Measurements from ENCODE around the gene DEFB124.
"Not testable (repeated sequence)": the region's sequence is repeated elsewhere in the genome, so short reads cannot be mapped to it uniquely, and the experiment has no call there.

DEFB124 gene

GRCh38 chr20:31485450-31486339, 10.8 kb upstream of the DEFB124 start:
- no peak for DNase-seq

GRCh38 chr20:31484001-31484400, 9.1 kb upstream of the DEFB124 start:
- DNase-seq: no peak

DNA sequence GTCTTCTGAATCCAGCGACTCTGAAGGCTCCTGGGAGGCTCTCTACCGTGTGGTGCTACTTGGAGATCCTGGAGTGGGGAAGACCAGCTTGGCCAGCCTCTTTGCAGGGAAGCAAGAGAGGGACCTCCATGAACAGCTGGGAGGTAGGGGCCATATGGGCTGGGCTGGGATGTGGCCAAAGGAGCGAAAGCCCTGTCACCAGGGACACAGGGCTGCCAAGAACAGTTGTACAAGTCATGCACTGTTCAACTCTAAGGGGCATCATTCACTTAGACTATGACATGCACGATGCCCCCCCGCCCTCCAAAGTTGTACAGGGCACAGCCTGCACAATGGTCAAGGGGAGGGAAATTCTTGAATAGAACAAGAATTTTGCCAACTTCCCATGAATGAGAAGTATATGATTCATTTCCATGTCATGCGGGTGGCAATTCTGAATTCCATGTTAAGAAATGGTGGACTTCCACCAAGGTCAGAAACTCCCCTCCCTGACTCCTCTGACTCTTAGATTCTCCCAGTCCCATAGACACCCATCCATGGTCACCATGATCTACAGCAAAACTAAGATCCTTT, 1.8 kb upstream of the DEFB124 start:
- DNase-seq: no peak

GRCh38 chr20:31476294-31476585, 1.3 kb upstream of the DEFB124 start:
- no peak for DNase-seq

DNA sequence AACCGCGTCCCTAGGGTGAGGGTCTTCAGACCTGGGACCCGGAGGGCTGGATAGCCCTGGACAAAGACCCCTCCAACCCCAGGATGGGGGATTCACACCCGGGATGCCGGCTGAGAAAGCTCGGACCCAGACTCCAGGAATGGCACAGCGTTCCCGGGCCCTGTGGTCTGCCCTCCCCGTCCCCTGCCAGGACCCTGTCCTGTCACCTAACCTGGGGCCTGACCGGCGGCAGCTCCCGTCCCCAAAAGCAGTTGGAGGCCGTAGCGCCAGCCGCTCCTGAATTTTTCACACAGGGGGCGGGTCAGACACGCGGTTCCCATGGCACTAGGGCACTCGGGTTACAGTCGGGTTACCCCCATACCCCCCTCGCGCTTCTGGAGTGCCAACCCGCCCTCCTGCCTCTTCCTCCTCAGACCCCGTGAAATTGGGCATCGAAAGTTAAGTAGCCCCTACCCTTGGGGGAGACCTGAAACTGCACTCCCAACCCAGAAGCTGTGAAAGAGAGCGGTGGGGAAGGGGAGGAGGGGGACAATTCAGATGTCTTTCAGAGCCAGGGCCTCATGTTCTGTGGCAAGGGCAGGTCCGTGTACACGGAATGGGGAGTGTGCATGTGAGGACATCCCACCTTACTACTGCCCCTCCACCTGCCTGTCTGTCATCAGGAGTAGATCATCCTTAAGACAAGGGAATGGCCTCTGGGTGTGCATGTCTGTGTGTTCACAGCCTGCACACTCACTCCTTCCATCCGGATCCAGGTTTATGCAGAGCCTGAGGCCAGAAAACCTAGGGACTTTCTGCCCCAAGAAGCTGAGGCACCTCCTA, 756 bp upstream of the DEFB124 start:
- DNase-seq: no peak

DNA sequence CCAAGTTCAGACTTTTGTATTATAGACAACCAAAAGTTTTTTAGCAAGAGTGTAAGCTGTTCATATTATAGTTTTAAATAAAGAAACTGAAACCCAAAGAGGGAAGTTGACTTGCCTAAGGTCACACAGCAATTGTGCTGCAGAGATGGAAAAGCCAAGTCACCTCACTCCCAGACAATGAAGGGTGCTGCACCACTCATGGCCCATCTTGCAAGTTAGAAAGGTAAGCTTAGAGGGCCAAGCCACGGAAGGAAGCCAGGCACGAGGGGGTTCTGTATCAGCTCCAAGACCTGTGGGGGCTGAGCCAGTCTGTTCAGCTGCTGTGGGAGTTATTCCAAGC, 860 bp downstream of the DEFB124 start:
- no peak for DNase-seq

DNA sequence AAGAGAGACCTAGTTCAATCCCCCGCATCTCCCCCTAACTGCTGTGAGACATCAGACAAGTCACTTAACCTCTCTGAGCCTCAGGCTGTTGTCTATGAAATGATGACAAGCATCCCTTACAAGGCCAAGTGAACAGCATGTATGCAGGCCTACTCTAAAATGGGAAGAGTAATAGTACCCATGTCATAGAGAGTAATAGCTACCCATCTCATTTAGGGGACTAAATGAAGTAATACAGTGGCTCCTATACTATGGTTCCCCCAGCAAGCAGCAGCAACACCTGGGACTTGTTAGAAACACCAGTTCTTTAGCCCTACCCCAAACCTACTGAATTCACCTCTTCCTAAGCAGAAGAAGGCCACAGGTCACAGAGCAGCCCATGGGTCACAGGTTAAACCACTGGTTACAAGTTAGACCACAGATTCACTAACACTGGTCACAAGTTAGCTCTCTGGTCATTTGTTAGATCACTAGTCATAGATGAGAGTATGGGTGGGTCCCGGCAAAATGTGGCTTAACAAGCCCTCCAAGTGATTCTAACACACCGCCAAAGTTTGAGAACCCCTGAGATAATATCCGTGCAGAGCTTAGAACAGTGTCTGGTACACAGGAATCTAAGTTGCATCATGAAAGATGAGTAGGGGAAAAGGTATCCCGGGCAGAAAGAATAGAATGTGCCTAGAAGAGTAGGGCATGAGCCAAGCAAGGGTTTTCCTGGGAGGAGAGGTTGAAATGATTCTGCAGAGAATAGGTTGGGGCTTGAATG, 1.4 kb downstream of the DEFB124 start:
- DNase-seq: no peak

DNA sequence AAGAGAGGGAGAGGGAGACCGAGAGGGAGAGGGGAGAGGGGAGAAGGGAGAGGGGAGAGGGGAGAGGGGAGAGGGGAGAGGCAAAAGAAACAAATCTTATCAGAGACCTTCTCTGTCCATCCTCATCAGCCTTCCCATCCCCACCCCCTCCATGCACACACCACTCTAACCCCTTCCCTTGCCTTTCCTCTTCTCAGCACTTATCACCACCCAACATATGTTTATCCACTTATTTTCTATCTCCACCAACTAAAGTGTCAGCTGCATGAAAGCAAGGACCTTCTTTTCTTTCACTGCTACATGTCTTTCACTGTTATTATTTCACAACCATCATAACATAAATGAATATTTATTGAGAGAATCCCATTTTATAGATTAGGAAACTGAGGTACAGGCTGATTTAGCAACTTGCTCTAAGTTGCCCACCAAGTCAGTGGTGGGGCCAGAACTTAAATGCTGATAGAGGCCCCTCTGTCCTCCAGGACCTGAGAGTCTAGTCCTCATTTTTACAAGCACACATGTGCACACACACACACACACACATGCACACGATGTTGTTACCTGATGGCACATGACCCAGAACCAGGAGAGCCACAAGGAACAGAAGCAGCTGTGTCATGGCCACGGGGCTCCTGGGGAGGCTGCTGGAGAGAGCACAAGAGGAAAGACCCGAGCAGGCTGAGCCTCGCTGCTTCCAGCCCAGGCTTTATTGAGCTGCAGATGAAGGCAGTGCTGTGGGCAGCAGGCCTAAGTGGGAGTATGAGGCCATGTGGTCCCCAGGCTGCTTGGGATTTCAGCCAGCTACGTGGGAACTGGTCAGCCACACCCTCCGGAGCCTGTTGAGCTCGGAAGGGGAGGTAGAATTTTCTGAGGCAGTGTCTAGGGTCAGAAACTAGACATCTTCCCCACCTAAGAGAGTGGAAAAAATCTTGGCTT, 2.3 kb downstream of the DEFB124 start:
- no peak for DNase-seq

DNA sequence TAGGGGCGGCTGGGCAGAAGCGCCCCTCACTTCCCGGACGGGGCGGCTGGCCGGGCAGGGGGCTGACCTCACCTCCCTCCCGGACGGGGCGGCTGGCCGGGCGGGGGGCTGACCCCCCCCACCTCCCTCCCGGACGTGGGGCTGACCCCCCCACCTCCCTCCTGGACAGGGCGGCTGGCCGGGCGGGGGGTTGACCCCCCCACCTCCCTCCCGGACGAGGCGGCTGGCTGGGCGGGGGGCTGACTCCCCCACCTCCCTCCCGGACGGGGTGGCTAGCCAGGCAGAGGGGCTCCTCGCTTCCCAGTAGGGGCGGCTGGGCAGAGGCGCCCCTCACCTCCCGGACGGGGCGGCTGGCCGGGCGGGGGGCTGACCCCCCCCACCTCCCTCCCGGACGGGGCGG, 4.0 kb downstream of the DEFB124 start:
- not testable (repeated sequence) for DNase-seq

DNA sequence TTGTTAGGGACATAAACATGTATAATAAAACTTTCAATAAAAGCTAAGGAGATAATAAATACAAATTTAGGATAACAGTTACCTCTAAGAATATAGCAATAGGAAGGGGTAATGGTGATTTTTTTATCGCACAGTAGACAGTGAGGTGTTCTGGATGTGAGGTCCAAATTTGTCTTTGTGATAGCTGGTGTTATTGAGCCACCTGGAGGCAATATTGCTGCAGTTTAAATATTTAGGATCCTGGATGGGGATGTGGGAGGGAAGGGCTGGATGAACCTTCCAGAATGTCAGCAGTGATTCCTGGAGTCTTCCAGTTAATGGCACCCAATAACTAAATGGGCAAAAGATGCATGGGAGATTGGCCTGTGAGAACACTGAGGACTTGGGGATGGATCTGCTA, 20.6 kb downstream of the DEFB124 start:
- no peak for DNase-seq

DNA sequence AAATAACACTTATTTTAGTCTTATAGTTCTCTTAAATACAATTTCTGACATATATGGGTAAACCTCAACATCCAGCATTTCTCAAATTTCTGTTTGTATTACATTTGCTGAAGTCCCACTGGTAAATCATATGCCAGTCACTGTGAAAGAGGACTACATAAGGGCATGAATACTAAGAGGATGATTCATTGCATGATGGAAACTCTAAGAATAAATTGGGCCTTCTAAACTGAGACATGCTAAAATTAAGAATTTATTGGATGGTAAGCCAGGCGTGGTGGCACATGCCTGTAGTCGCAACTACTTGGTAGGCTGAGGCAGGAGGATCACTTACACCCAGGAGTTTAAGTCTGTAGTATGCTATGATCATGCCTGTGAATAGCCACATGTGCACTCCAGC, 22.4 kb downstream of the DEFB124 start:
- DNase-seq: no peak

GRCh38 chr20:31449511-31450414, 25.2 kb downstream of the DEFB124 start:
- DNase-seq: no peak

DNA sequence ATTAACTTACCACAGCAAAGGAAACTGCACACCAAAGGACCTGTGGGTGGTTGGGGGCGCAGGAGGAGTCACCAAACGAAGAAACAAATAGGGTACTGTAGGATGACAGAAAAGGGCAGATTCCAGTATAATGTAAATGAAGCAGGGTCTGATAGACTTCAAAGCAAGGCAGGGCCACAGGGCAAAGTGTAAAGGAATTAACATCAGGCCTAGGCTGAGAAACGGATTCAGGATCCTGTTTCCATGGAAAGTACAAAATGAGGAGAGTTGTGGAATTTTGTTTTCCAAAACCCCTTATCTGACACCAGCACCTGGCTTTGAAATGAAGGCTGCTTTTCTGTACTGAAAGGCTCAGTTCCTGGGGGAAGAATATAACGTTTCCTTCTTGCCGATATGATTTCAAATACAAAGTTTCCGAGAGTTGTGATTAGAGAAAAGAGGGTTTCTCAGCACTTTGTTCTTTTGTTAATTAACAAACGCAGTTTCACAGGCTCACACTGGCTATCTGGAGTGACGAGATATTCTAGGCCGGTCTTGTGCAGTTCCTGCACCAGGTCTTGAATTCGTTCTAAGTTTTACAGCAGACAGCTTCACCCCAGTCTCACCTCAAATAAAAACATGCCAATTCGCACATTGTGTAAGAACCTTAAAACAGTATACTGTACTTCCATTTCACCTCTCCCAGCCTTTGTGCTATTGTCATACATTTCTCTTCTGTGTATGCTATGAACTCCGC, 28.7 kb downstream of the DEFB124 start:
- no peak for DNase-seq

- DNase-seq: no peak
Measured at GRCh38 chr20:31440012-31440659, 34.8 kb downstream of the DEFB124 start, which contains the start of gene DEFB123. TSS of gene DEFB123 (plus strand) at chr20:31440632. CDS start at chr20:31440699, 67 bp downstream.

- no peak for DNase-seq
Measured at GRCh38 chr20:31430568-31431115, 44.3 kb downstream of the DEFB124 start.

- not testable (repeated sequence) for DNase-seq
Measured at GRCh38 chr20:31427576-31427975, 47.4 kb downstream of the DEFB124 start.

- not testable (repeated sequence) for DNase-seq
Measured at GRCh38 chr20:31426891-31427551, 47.9 kb downstream of the DEFB124 start.

DNA sequence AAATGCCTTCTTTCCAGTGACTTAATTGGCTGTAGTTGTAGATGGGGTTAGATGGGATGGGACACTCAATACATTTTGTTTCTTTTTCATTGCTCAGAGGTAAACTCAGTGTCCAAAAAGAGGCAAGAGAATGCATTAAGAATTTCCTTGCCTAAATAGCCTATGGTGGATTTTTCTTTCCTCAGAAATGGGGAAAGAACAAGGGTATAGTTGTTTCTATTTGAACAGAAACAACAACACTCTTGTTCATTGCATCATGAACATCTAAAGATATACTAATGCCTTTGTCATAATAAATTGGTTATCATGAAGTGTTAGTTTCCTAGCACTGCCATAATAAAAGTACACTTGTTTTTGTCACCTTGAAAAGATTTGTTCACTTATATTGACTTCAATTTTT, 49.1 kb downstream of the DEFB124 start:
- DNase-seq: no peak

DNA sequence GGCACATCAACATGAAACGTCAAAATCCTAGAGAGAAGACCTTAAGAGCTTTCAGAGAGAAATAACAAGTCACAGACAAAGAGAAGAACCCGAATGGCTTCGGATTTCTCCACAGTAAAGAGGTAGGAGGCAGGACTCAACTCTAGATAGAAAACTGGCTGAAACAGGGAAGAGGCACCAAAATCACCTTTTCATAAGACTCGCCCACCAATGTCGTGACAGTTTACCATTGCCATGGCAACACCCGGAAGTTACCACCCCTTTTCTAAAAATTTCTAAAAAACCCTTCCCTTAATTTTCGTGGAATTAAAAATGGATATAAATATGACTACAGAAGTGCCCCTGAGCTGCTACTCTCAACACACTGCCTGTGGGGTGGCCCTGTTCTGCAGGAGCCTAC, 56.6 kb downstream of the DEFB124 start:
- no peak for DNase-seq

All from DMS79 (cell line).